ENCODE results near the gene IGFBP4.

Gene IGFBP4

GRCh38 chr17:40457369-40457768 lies 14.1 kb downstream of the IGFBP4 start:
- no peak for DNase-seq

- DNase-seq, result no peak
Observed at GRCh38 chr17:40457964-40458791, 14.9 kb downstream of the IGFBP4 start.

- no peak for DNase-seq
Observed at GRCh38 chr17:40458851-40459482, 15.7 kb downstream of the IGFBP4 start.

GRCh38 chr17:40459636-40460603 lies 16.7 kb downstream of the IGFBP4 start:
- DNase-seq, result no peak

- DNase-seq, result no peak
Observed at GRCh38 chr17:40460604-40460967, 17.3 kb downstream of the IGFBP4 start.

GRCh38 chr17:40460968-40461731 lies 17.9 kb downstream of the IGFBP4 start:
- no peak for DNase-seq

- no peak for DNase-seq
Observed at GRCh38 chr17:40461732-40462342, 18.6 kb downstream of the IGFBP4 start.

GRCh38 chr17:40462343-40463121 lies 19.3 kb downstream of the IGFBP4 start:
- DNase-seq, result no peak

- no peak for DNase-seq
Observed at GRCh38 chr17:40463122-40463550, 19.9 kb downstream of the IGFBP4 start.

GRCh38 chr17:40464392-40464855 lies 21.2 kb downstream of the IGFBP4 start:
- DNase-seq, result no peak

GRCh38 chr17:40466298-40466971 lies 23.2 kb downstream of the IGFBP4 start:
- no peak for DNase-seq

GRCh38 chr17:40467281-40467867 lies 24.1 kb downstream of the IGFBP4 start:
- no peak for DNase-seq

GRCh38 chr17:40468560-40468959 lies 25.3 kb downstream of the IGFBP4 start:
- no peak for DNase-seq

- no peak for DNase-seq
Observed at GRCh38 chr17:40469805-40470675, 26.8 kb downstream of the IGFBP4 start.

- DNase-seq, result no peak
Observed at GRCh38 chr17:40470932-40471828, 27.9 kb downstream of the IGFBP4 start.

- no peak for DNase-seq
Observed at GRCh38 chr17:40471846-40472732, 28.8 kb downstream of the IGFBP4 start.
